HK-2 (cell line): ENCODE results near the gene UTS2.
A peak's percentile ranks its signal among the peaks of the same experiment; 100 is the strongest.

Source experiments
- DNase-seq: peaks from one replicate; pipeline ENCODE4 v3.0.0-alpha.2; 2018; ENCODE audit not compliant: unreplicated experiment

UTS2 gene

GRCh38 chr1:7852804-7853683, at the start of gene UTS2:
Gene UTS2 (minus strand): TSS chr1:7853065. CDS start chr1:7853003, 62 bp downstream.
- DNase-seq = no peak

- DNase-seq = peak; percentile 20
Measured at GRCh38 chr1:7899741-7900140, 46.9 kb upstream of the UTS2 start.

- no peak for DNase-seq
Measured at GRCh38 chr1:7898962-7899361, 46.1 kb upstream of the UTS2 start.

GRCh38 chr1:7896994-7897393, 44.1 kb upstream of the UTS2 start:
- no peak for DNase-seq

GRCh38 chr1:7893529-7894180, 40.8 kb upstream of the UTS2 start:
- no peak for DNase-seq

- no peak for DNase-seq
Measured at GRCh38 chr1:7891804-7892203, 38.9 kb upstream of the UTS2 start.

GRCh38 chr1:7890853-7891252, 38.0 kb upstream of the UTS2 start:
- no peak for DNase-seq

- DNase-seq = no peak
Measured at GRCh38 chr1:7888248-7889081, 35.6 kb upstream of the UTS2 start.

- no peak for DNase-seq
Measured at GRCh38 chr1:7886405-7886745, 33.5 kb upstream of the UTS2 start.

GRCh38 chr1:7885513-7886404, 32.9 kb upstream of the UTS2 start:
- DNase-seq = no peak

GRCh38 chr1:7884757-7885156, 31.9 kb upstream of the UTS2 start:
- no peak for DNase-seq

- no peak for DNase-seq
Measured at GRCh38 chr1:7879228-7879627, 26.4 kb upstream of the UTS2 start.

- DNase-seq = no peak
Measured at GRCh38 chr1:7878027-7878426, 25.2 kb upstream of the UTS2 start.

GRCh38 chr1:7873801-7874795, 21.2 kb upstream of the UTS2 start:
- DNase-seq = no peak

GRCh38 chr1:7871136-7871535, 18.3 kb upstream of the UTS2 start:
- no peak for DNase-seq

- DNase-seq = no peak
Measured at GRCh38 chr1:7869136-7869920, 16.5 kb upstream of the UTS2 start.

- no peak for DNase-seq
Measured at GRCh38 chr1:7868070-7868780, 15.4 kb upstream of the UTS2 start.

GRCh38 chr1:7865978-7866377, 13.1 kb upstream of the UTS2 start:
- DNase-seq = no peak
